SU-DHL-6 (cell line): ENCODE measurements around the gene SPP2.

Source experiments
- CTCF ChIP-seq: fragments of 200-600 bp; sonication (generic); IDR thresholded peaks from one replicate; pipeline ENCODE4 v1.5.1; 2017; ENCODE audit warnings: antibody characterized with exemption, mild to moderate bottlenecking, low read length, moderate library complexity; ENCODE audit not compliant: insufficient read depth, poor library complexity, severe bottlenecking
- EZH2phosphoT487 ChIP-seq: fragments of 200-600 bp; sonication (generic), shearing (Covaris generic); conservative IDR thresholded peaks from 2 replicates; pipeline ENCODE4 v1.6.1; 2018; ENCODE audit warnings: mild to moderate bottlenecking, antibody characterized with exemption, low read length, moderate library complexity, mixed read lengths

- no peak for TF ChIP-seq CTCF
- no peak for TF ChIP-seq EZH2phosphoT487
Measured at GRCh38 chr2:234099266-234099665, 48.8 kb downstream of the SPP2 start.
